Subcutaneous adipose tissue (tissue), 4 donors: ENCODE results near the gene PCSK6. TPM values are rescaled to one million over a fixed set of nuclear protein-coding genes. Genes with fewer than 3 reads are reported as not detected.

Experiments used
- CTCF ChIP-seq: fragments of 450-650 bp; IDR thresholded peaks from one replicate; pipeline ENCODE4 v1.5.1; 2016; ENCODE audit warnings: low read depth, mild to moderate bottlenecking, control low read depth, antibody characterized with exemption, moderate library complexity
- total RNA-seq, 4 donors: library from RNA; depleted of rRNA; stranded (reverse); fragments of >200 nt; gene quantifications; one replicate each; pipeline ENCODE4 v1.1.0, GENCODE V29; 2016

PCSK6 gene
- total RNA-seq, 4 donors from 2014 or later = 4.4 to 8.7 (median 5.9) TPM

GRCh38 chr15:101374326-101374725 lies 115.2 kb downstream of the PCSK6 start:
- TF ChIP-seq CTCF = no peak

GRCh38 chr15:101373577-101373976 lies 115.9 kb downstream of the PCSK6 start:
- no peak for TF ChIP-seq CTCF

- TF ChIP-seq CTCF = no peak
Measured at GRCh38 chr15:101372960-101373525, 116.5 kb downstream of the PCSK6 start.

GRCh38 chr15:101372149-101372577 lies 117.3 kb downstream of the PCSK6 start:
- TF ChIP-seq CTCF = no peak

- no peak for TF ChIP-seq CTCF
Measured at GRCh38 chr15:101371519-101371918, 118.0 kb downstream of the PCSK6 start.

- no peak for TF ChIP-seq CTCF
Measured at GRCh38 chr15:101371081-101371480, 118.4 kb downstream of the PCSK6 start.

GRCh38 chr15:101370330-101371024 lies 119.0 kb downstream of the PCSK6 start:
- no peak for TF ChIP-seq CTCF
